Vagina (tissue), 2 donors: Measurements from ENCODE around the gene KRT3. TPM values are rescaled to one million over a fixed set of nuclear protein-coding genes. Genes with fewer than 3 reads are reported as not detected.

Source experiments
- DNase-seq, 2 donors: peaks; one replicate each; pipeline ENCODE4 v3.0.0-alpha.2; 2017; ENCODE audit errors: extremely low spot score in 2 of 2
- H3K27ac ChIP-seq: fragments of 200-600 bp; sonication (generic); one replicate; pipeline ENCODE4 v1.5.1; 2019
- H3K27me3 ChIP-seq: fragments of 200-600 bp; sonication (generic); one replicate; pipeline ENCODE4 v1.5.1; 2019
- H3K36me3 ChIP-seq, 2 donors: fragments of 200-600 bp; sonication (generic); one replicate each; pipeline ENCODE4 v1.5.1; 2017 to 2019
- H3K4me1 ChIP-seq: fragments of 200-600 bp; sonication (generic); one replicate; pipeline ENCODE4 v1.5.1; 2019
- H3K4me3 ChIP-seq, 2 donors: fragments of 200-600 bp; sonication (generic); 1 replicate in 1 of 2; 2 replicates in 1 of 2; pipeline ENCODE4 v1.5.1; 2016 to 2019
- H3K9me3 ChIP-seq: fragments of 200-600 bp; sonication (generic); one replicate; pipeline ENCODE4 v1.5.1; 2019
- CTCF ChIP-seq, 3 experiments: fragments of 450-650 bp in 2 of 3; fragments of 200-600 bp in 1 of 3; sonication (generic) in 1 of 3; IDR thresholded peaks; one replicate each; pipeline ENCODE4 v1.5.1; 2017 to 2019; ENCODE audit warnings: antibody characterized with exemption in 3 of 3, mild to moderate bottlenecking in 2 of 3, moderate library complexity in 2 of 3
- POLR2A ChIP-seq, 2 donors: fragments of 450-650 bp; IDR thresholded peaks; one replicate each; pipeline ENCODE4 v1.6.1; 2017; ENCODE audit warnings: antibody characterized with exemption in 2 of 2, mild to moderate bottlenecking in 2 of 2, moderate library complexity in 2 of 2
- POLR2AphosphoS5 ChIP-seq, 2 donors: sonication (generic); formaldehyde crosslinking; IDR thresholded peaks; one replicate each; pipeline ENCODE4 v1.9.0; 2017; ENCODE audit warnings: antibody characterized with exemption in 2 of 2, mild to moderate bottlenecking in 2 of 2, low read depth in 1 of 2; ENCODE audit not compliant: insufficient read depth in 1 of 2
- intact Hi-C: fragments of 100-400 bp; cut with DNase I; formaldehyde crosslinking; loops from one replicate; pipeline ENCODE4 v1.15.1; 2023
- total RNA-seq: library from RNA; depleted of rRNA; stranded (reverse); fragments of >200 nt; gene quantifications from one replicate; pipeline ENCODE4 v1.2.3, GENCODE V29; 2016

The KRT3 gene
- total RNA-seq, 1 donor from 2014 or later: not detected

GRCh38 chr12:52760623-52761022 lies 35.3 kb downstream of the KRT3 start:
- no peak for DNase-seq
- intact Hi-C loops: no loop called here
- no peak overlapping the region for H3K27ac ChIP-seq
- H3K36me3 ChIP-seq: no peaks in the 10 kb centered on the region
- no peak for TF ChIP-seq POLR2AphosphoS5 (IDR thresholded peaks at IDR 0.05; ENCODE audit: insufficient read depth in 1 of 2, low read depth in 1 of 2)
- no peak for TF ChIP-seq CTCF (IDR thresholded peaks at IDR 0.05)
- TF ChIP-seq POLR2A (IDR thresholded peaks at IDR 0.05): no peak
- H3K4me1 ChIP-seq: no peaks in the 10 kb centered on the region
- no peaks in the 10 kb centered on the region for H3K27me3 ChIP-seq
- H3K4me3 ChIP-seq: no peak overlapping the region
- no peaks in the 10 kb centered on the region for H3K9me3 ChIP-seq

GRCh38 chr12:52759695-52760094 lies 36.2 kb downstream of the KRT3 start:
- no peaks in the 10 kb centered on the region for H3K4me1 ChIP-seq
- no peak overlapping the region for H3K27ac ChIP-seq
- no peak overlapping the region for H3K4me3 ChIP-seq
- H3K36me3 ChIP-seq: no peaks in the 10 kb centered on the region
- no peak for DNase-seq
- no peak for TF ChIP-seq CTCF (IDR thresholded peaks at IDR 0.05)
- TF ChIP-seq POLR2A (IDR thresholded peaks at IDR 0.05): no peak
- no peak for TF ChIP-seq POLR2AphosphoS5 (IDR thresholded peaks at IDR 0.05; ENCODE audit: insufficient read depth in 1 of 2, low read depth in 1 of 2)
- intact Hi-C loops: no loop called here
- no peaks in the 10 kb centered on the region for H3K9me3 ChIP-seq
- H3K27me3 ChIP-seq: no peaks in the 10 kb centered on the region

DNA sequence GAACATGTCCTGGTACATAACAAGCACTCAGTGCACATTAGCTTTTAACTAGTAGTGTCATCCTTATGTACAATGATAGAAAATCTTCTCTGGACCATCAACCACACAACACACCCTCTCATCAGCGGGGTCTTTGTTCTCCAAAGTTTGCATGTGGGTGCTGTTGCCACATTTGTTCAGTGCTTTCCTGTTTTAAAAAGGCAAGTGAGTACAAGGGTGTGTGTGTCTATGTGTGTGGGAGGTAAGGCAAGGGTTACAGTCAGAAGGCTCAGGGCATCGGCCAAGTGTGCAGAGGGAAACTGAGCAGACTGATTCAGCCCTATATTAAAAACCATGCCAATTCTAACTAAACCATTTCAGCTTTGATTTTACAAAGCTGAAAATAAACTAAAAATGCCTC lies 36.7 kb downstream of the KRT3 start:
- DNase-seq: no peak
- no peaks in the 10 kb centered on the region for H3K36me3 ChIP-seq
- TF ChIP-seq CTCF (IDR thresholded peaks at IDR 0.05) (no peak), POLR2AphosphoS5 (IDR thresholded peaks at IDR 0.05; ENCODE audit: insufficient read depth in 1 of 2, low read depth in 1 of 2) (no peak), POLR2A (IDR thresholded peaks at IDR 0.05) (no peak)
- H3K4me3 ChIP-seq: no peak overlapping the region
- no peaks in the 10 kb centered on the region for H3K4me1 ChIP-seq
- no peaks in the 10 kb centered on the region for H3K9me3 ChIP-seq
- no peaks in the 10 kb centered on the region for H3K27me3 ChIP-seq
- H3K27ac ChIP-seq: no peak overlapping the region
- intact Hi-C loops: no loop called here

DNA sequence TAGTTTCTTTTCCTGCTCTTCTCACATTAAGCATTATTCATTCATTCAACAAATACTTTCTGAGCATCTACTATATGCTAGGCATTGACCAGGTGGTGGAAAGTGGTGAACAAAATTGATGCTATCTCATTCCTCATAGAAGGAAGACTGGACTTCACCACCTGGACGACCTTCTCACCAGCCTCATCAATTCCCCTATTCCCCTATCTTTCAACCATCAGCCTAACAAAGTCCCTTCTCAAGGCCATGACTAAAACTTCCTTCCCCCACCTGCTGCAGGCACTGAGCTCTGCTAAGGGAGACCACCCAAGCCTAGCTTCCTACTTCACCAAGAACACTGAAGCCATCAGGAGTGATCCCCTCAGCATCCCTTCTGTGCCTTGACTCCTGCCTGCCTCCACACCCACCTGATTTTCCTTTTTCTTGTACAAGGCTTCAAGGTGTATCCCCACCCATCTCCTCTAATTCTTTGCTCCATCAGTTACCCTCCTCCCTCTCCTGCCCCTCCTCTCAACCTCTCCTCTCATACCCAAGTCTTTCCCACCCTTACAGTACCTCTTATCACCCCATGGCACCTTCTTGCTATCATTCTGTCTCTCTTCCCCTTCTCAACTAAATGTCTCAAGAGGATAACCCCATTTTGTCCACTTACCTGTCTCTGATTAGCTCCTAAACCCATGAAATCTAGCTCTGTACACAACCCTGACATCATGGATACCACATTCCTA lies 38.3 kb downstream of the KRT3 start:
- H3K4me1 ChIP-seq: no peaks in the 10 kb centered on the region
- intact Hi-C loops: no loop called here
- no peak overlapping the region for H3K4me3 ChIP-seq
- DNase-seq: no peak
- no peaks in the 10 kb centered on the region for H3K27me3 ChIP-seq
- no peaks in the 10 kb centered on the region for H3K9me3 ChIP-seq
- H3K27ac ChIP-seq: no peak overlapping the region
- no peaks in the 10 kb centered on the region for H3K36me3 ChIP-seq
- no peak for TF ChIP-seq POLR2A (IDR thresholded peaks at IDR 0.05)
- no peak for TF ChIP-seq CTCF (IDR thresholded peaks at IDR 0.05)
- no peak for TF ChIP-seq POLR2AphosphoS5 (IDR thresholded peaks at IDR 0.05; ENCODE audit: insufficient read depth in 1 of 2, low read depth in 1 of 2)

GRCh38 chr12:52756281-52756960 lies 39.5 kb downstream of the KRT3 start:
- no peak for DNase-seq
- TF ChIP-seq POLR2A (IDR thresholded peaks at IDR 0.05) (no peak), CTCF (IDR thresholded peaks at IDR 0.05) (no peak), POLR2AphosphoS5 (IDR thresholded peaks at IDR 0.05; ENCODE audit: insufficient read depth in 1 of 2, low read depth in 1 of 2) (no peak)
- Histone ChIP-seq H3K4me1 (no peaks in the 10 kb centered on the region), H3K4me3 (no peak overlapping the region), H3K27me3 (no peaks in the 10 kb centered on the region), H3K9me3 (no peaks in the 10 kb centered on the region), H3K36me3 (no peaks in the 10 kb centered on the region), H3K27ac (no peak overlapping the region)
- intact Hi-C loops: no loop called here
